HG03066 (cell line): ENCODE measurements around the gene ZNF121.
"Not testable (repeated sequence)": the region's sequence is repeated elsewhere in the genome, so short reads cannot be mapped to it uniquely, and the experiment has no call there.

Experiments used
- ATAC-seq: cut with Tn5 transposase; IDR thresholded peaks from one replicate; pipeline ENCODE4 v1.9.1; 2021; ENCODE audit warnings: low read depth; ENCODE audit not compliant: unreplicated experiment

ZNF121 gene

DNA sequence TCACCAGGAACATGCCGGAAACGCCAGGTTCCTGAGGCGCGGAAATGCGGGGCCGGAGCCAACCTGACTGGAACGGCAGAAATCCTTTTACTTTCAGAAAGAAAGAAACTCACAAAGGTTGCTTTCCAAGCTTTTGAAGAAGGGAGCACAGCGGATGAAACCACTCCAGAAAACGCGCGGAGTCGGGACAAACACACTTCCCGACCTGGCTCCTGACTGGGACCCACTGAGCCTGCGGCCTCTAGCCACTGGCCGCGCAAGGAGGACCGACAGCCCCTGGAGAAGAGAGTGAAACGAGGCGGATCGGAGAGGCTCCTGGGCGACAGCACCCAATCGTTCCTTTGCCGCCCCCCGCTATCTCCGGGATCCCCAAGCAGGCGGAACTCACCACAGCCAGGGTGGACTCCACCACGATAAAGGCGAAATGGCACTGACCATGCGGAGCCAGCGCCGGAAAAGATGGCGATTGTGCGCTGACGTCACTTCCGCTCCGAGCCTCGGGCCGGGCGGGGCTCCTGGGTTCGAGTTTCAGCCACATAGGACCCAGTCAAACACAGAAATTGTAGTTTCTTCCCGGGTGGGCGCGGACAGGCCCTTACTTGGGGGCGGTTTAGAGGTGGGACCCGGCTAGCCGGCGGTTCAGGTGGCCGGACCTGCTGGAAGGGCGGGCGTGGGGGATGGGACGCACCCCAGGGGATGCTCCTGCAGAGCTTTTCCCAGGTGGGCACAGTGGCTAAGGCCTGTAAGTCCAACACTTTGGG, at the start of gene ZNF121:
Gene ZNF121 (minus strand): TSS at position 432 of the 761 bp plus-strand sequence. CDS start 16,407 bp downstream, outside the sequence.
- no peak for ATAC-seq

- ATAC-seq = no peak
These were observed 43.6 kb upstream of the ZNF121 start for GRCh38 chr19:9627856-9628255.

DNA sequence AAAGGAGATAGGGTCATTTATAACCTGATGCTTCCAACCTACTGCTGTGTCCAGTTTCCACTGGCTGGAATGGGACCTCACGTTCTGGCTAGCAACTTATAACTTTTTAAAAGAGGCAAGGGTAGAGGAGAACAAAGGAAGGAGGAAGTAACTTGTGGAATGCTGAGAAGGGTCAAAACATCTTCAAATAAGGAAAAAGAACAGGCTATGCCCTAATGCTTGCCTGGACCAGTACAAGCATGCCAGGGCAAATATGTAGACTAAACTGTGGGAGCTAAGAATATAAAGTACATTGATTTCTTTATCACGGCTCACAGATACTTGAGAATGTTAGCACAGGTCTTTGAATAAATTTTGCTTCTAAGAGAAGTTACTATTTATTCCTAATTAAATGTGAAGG, 38.2 kb upstream of the ZNF121 start:
- ATAC-seq = no peak

DNA sequence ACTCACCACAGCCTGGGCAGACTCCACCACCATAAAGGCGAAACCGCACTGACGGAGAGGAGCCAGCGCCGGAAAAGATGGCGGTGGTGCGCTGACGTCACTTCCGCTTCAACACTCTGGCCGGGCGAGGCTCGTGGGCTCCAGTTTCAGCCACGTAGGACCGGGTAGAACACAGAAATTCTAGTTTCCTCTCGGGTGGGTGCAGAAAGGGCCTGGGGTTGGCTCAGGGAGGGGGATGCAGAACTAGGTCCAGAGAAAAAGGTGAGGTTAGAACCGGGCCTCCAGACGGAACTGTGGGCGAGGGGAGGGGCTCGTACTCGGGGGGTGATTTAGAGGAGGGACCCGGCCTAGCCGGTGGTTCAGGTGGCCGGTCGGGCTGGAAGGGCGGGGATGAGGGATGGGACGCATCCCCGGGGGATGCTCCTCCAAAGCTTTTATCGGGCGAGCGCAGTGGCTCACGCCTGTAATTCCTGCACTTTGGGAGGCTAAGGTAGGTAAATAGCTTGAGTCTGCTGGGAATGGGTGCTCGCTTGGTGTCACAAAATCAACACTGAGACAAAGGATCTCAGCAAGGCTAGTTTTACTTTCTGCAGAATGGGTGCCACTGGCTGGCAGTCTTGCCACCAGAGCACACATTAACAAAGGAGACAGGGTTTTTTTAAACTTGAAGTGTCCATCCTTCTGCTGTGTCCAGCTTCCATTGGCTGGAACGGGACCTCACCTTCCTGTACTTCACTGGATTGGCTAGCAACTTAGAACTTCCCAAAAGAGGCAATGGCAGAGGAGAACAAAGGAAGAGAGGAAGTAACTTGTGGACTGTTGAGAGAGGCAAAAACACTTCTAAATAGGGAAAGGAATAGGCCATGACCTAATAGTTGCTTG, 37.1 kb upstream of the ZNF121 start, which contains the start of gene ZNF561:
Gene ZNF561 (minus strand): TSS at position 77 of the 882 bp plus-strand sequence. CDS start 1,776 bp downstream, outside the sequence.
- peak; percentile 77 for ATAC-seq

GRCh38 chr19:9620842-9621155, 36.5 kb upstream of the ZNF121 start:
- peak; percentile 23 for ATAC-seq

GRCh38 chr19:9615844-9616243, 31.5 kb upstream of the ZNF121 start:
- no peak for ATAC-seq

- no peak for ATAC-seq
These were observed 26.3 kb upstream of the ZNF121 start for GRCh38 chr19:9610484-9611113.

DNA sequence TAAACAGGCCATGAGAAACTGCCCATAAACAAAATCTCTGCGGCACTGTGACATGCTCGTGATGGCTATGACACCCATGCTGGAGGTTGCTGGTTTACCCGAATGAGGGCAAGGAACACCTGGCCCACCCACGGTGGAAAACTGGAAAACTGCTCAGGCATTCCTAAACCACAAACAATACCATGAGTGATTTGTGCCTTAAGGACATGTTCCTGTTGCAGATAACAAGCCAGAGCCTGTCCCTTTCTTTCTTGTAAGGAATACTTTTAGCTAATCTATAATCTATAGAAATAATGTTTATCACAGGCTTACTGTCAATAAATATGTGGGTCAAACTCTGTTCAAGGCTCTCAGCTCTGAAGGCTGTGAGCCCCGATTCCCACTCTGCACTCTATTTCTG, 24.6 kb upstream of the ZNF121 start:
- ATAC-seq = no peak

GRCh38 chr19:9597027-9597426, 12.7 kb upstream of the ZNF121 start:
- ATAC-seq = no peak

DNA sequence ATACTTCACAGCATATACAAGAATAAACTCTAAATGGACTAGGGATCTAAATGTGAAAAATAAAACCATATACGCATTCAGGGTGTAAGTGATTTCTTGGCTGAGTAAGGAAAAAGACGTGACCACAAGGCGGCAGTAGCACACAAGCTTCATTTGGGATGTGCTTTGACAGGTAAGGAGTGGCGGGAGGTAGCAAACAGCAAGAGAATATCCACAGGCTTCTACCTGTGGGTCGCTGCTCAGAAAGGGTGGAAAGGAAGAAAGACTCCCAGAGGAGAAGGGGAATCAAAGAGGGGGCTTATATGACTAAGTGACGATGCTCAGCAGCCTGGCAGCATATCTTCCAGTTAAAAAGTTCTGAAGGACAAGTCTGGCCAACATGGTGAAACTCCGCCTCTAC, 2.5 kb upstream of the ZNF121 start:
- ATAC-seq = no peak

DNA sequence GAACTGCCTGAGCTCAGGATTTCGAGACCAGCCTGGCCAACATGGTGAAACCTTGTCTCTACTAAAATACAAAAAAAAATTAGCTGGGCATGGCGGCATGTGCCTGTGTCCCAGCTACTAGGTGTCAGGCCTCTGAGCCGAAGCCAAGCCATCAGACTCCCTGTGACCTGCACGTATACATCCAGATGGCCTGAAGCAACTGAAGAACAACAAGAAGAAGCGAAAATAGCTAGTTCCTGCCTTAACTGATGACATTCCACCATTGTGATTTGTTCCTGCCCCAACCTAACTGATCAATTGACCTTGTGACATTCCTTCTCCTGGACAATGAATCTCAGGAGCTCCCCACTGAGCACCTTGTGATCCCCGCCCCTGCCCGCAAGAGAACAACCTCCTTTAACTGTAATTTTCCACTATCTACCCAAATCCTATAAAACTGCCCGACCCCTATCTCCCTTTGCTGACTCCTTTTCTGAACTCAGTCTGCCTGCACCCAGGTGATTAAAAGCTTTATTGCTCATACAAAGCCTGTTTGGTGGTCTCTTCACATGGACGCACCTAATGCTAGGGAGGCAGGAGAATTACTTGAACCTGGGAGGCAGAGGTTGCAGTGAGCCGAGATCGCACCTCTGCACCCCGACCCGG, 2.1 kb downstream of the ZNF121 start:
- not testable (repeated sequence) for ATAC-seq

- no peak for ATAC-seq
These were observed 3.6 kb downstream of the ZNF121 start for GRCh38 chr19:9580728-9581127.

- no peak for ATAC-seq
These were observed 14.0 kb downstream of the ZNF121 start for GRCh38 chr19:9570255-9570654.

GRCh38 chr19:9566729-9567128, 17.6 kb downstream of the ZNF121 start:
- ATAC-seq = no peak

DNA sequence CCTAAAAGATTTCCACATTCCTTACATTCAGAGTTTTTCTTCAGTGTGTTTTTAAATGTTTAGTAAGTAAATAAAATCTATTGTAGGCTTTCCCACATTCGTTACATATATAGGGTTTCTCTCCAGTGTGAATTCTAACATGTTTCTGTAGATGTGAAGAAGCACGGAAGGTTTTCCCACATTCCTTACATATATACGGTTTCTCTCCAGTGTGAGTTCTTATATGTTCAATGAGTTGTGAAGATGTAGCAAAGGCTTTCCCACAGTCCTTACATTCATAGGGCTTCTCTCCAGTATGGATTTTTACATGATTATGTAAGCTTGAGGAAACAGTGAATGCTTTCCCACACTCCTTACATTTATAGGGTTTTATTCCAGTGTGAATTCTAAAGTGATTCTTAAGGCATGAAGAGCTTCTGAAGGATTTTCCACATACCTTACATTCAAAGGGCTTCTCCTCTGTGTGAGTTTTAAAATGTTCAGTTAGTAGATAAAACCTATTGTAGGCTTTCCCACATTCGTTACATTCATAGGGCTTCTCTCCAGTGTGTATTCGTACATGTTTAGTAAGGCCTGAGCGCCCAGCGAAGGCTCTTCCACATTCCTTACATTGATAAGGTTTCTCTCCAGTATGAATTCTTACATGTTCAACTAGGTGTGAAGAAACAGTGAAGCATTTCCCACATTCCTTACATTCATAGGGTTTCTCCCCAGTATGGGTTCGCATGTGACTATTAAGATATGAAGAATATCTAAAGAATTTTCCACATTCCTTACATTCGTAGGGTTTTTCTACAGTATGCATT, 18.2 kb downstream of the ZNF121 start:
- ATAC-seq = no peak

- ATAC-seq = no peak
These were observed 31.6 kb downstream of the ZNF121 start for GRCh38 chr19:9552536-9553274.

- ATAC-seq = no peak
These were observed 36.4 kb downstream of the ZNF121 start for GRCh38 chr19:9547870-9548269.

- ATAC-seq = not testable (repeated sequence)
These were observed 43.0 kb downstream of the ZNF121 start for GRCh38 chr19:9541281-9541680.

GRCh38 chr19:9539921-9540320, 44.4 kb downstream of the ZNF121 start:
- not testable (repeated sequence) for ATAC-seq
